ENCODE measurements around the gene KCNAB1. TPM values are rescaled to one million over a fixed set of nuclear protein-coding genes. Genes with fewer than 3 reads are reported as not detected.

The KCNAB1 gene
- total and polyA plus RNA-seq, 4 donors: 8.9 to 45.8 (median 17.8) TPM

GRCh38 chr3:156144060-156144459 is 23.7 kb downstream of the KCNAB1 start:
- ATAC-seq (ENCODE audit: low FRiP score) (no peak), DNase-seq (no peak)
- no peaks in the 10 kb centered on the region for H3K36me3 ChIP-seq (ENCODE audit: control insufficient read depth in 1 of 2, insufficient read depth in 2 of 2, low read length in 1 of 2)
- intact Hi-C loops (cut with DNase I): loop anchor here in 1 of 2 donors (5.0 to 10.0 kb wide), 2 partner anchors 37 to 531 kb away; partner anchors contain the start of gene TIPARP
- H3K27ac ChIP-seq (ENCODE audit: low read depth in 1 of 2, low read length in 2 of 2): peak overlapping the region in 1 of 2 donors; percentile 76
- peaks cover 1 to 13% of the 10 kb centered on the region in 2 donors for H3K4me1 ChIP-seq (ENCODE audit: control insufficient read depth in 1 of 2, insufficient read depth in 2 of 2, low read length in 2 of 2)
- H3K4me3 ChIP-seq (ENCODE audit: low read length in 2 of 2): peak overlapping the region; percentile 47 to 92
- 32 to 39% methylated on average over 2 of the region's 2 CpGs for WGBS, 2 donors
- H3K27me3 ChIP-seq (ENCODE audit: control insufficient read depth in 1 of 2, insufficient read depth in 2 of 2, low read length in 1 of 2): no peaks in the 10 kb centered on the region
- no peaks in the 10 kb centered on the region for H3K9me3 ChIP-seq (ENCODE audit: control insufficient read depth, low read length)

DNA sequence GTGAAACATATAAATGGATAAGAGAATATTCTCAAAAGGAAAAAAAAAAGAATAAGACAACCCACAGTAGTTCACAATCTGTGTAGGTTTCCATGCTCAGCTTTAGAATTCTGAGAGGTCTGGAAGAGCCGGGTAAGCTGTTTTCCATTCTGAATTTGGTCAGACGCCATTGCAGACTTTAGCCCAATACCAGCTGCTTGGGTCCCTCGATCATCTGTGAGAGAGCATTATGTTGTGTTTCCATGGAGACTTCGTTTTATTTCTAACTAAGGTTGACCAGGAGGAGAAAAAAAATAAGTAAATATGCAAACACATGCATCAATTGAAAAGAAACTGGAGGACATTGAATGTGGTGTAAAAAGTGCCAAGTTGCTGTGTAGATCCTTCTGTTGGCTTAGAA is 25.5 kb downstream of the KCNAB1 start:
- no peaks in the 10 kb centered on the region for H3K9me3 ChIP-seq (ENCODE audit: control insufficient read depth, low read length)
- no peaks in the 10 kb centered on the region for H3K36me3 ChIP-seq (ENCODE audit: control insufficient read depth in 1 of 2, insufficient read depth in 2 of 2, low read length in 1 of 2)
- H3K4me3 ChIP-seq (ENCODE audit: low read length in 2 of 2): peak overlapping the region; percentile 47 to 54
- DNase-seq: no peak
- no peak for ATAC-seq (ENCODE audit: low FRiP score)
- intact Hi-C loops (cut with DNase I): loop anchor here in 1 of 2 donors (10.0 kb wide), 1 partner anchor 529 kb away; the partner anchor contains the start of gene TIPARP
- no peaks in the 10 kb centered on the region for H3K27me3 ChIP-seq (ENCODE audit: control insufficient read depth in 1 of 2, insufficient read depth in 2 of 2, low read length in 1 of 2)
- peak overlapping the region in 1 of 2 donors; percentile 53 for H3K27ac ChIP-seq (ENCODE audit: low read depth in 1 of 2, low read length in 2 of 2)
- peaks cover 1 to 18% of the 10 kb centered on the region in 2 donors for H3K4me1 ChIP-seq (ENCODE audit: control insufficient read depth in 1 of 2, insufficient read depth in 2 of 2, low read length in 2 of 2)
- WGBS, 2 donors: 17 to 27% methylated on average over 4 of the region's 4 CpGs

GRCh38 chr3:156148345-156148945 is 28.1 kb downstream of the KCNAB1 start:
- Histone ChIP-seq H3K27ac (ENCODE audit: low read depth in 1 of 2, low read length in 2 of 2) (peak overlapping the region in 1 of 2 donors; percentile 98), H3K4me3 (ENCODE audit: low read length in 2 of 2) (peak overlapping the region in 1 of 2 donors; percentile 16)
- intact Hi-C loops (cut with DNase I): loop anchor here (2.0 to 10.0 kb wide), 2 partner anchors 526 kb away; partner anchors contain the start of gene TIPARP (in 2 of the 2)

DNA sequence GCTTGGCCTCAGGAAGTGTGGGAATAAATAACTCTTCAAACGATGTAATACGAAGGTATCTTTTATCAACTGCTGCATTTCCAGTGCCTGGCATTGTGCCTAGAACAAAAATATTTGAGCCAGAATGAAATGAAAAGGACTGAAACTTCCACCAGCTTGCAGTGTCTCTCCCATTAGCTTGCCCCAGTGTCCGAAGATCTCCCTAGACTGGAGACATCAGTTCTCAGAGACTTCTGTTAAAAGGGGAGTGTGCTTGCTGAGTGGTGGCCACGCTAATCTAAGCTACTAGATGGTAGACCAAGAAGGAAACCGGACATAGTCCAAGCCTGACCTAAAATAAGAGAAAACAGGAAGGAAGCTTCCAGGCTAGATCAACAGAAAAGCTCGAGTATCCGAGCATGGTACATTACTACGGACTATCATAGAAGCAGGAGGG is 28.6 kb downstream of the KCNAB1 start:
- Histone ChIP-seq H3K36me3 (ENCODE audit: control insufficient read depth in 1 of 2, insufficient read depth in 2 of 2, low read length in 1 of 2) (no peaks in the 10 kb centered on the region), H3K27me3 (ENCODE audit: control insufficient read depth in 1 of 2, insufficient read depth in 2 of 2, low read length in 1 of 2) (no peaks in the 10 kb centered on the region), H3K4me1 (ENCODE audit: control insufficient read depth in 1 of 2, insufficient read depth in 2 of 2, low read length in 2 of 2) (peaks cover 5 to 18% of the 10 kb centered on the region in 2 donors), H3K9me3 (ENCODE audit: control insufficient read depth, low read length) (no peaks in the 10 kb centered on the region), H3K4me3 (ENCODE audit: low read length in 2 of 2) (peak overlapping the region; percentile 16 to 26), H3K27ac (ENCODE audit: low read depth in 1 of 2, low read length in 2 of 2) (peak overlapping the region; percentile 83 to 98)
- ATAC-seq (ENCODE audit: low FRiP score): peak; percentile 61
- 0 to 2% methylated on average over 8 of the region's 8 CpGs for WGBS, 2 donors
- intact Hi-C loops (cut with DNase I): loop anchor here (2.0 to 10.0 kb wide), 2 partner anchors 526 kb away; partner anchors contain the start of gene TIPARP (in 2 of the 2)
- DNase-seq: no peak

More at GRCh38 chr3:156148345-156148945, 28.1 kb downstream of the KCNAB1 start:
- peaks cover 5 to 18% of the 10 kb centered on the region in 2 donors for H3K4me1 ChIP-seq (ENCODE audit: control insufficient read depth in 1 of 2, insufficient read depth in 2 of 2, low read length in 2 of 2)
- H3K9me3 ChIP-seq (ENCODE audit: control insufficient read depth, low read length): no peaks in the 10 kb centered on the region
- ATAC-seq (ENCODE audit: low FRiP score) (peak; percentile 43), DNase-seq (no peak)
- no peaks in the 10 kb centered on the region for H3K27me3 ChIP-seq (ENCODE audit: control insufficient read depth in 1 of 2, insufficient read depth in 2 of 2, low read length in 1 of 2)
- no peaks in the 10 kb centered on the region for H3K36me3 ChIP-seq (ENCODE audit: control insufficient read depth in 1 of 2, insufficient read depth in 2 of 2, low read length in 1 of 2)

DNA sequence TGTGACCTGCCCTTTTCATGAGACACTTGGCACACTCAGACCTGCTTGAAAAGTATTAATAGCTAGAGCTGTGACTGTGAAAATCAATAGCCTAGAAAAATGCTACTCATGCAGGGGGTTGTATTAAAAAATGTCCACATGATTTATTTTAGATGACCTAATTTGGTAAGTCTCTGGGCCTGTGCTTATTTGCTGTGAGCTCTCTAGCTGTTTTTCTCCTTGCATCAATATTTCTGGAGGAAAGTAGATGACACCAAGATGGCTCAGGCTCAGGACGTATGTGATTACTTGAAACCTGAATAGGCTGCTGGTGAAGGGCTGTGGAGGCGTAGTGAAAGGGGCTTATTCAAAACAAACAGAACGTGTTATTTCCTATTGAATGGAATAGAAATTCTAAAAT is 29.5 kb downstream of the KCNAB1 start:
- ATAC-seq (ENCODE audit: low FRiP score) (peak; percentile 3), DNase-seq (no peak)
- no peak overlapping the region for H3K4me3 ChIP-seq (ENCODE audit: low read length in 2 of 2)
- H3K4me1 ChIP-seq (ENCODE audit: control insufficient read depth in 1 of 2, insufficient read depth in 2 of 2, low read length in 2 of 2): peaks cover 5 to 18% of the 10 kb centered on the region in 2 donors
- H3K27ac ChIP-seq (ENCODE audit: low read depth in 1 of 2, low read length in 2 of 2): peak overlapping the region; percentile 81 to 98
- 5 to 9% methylated on average over 3 of the region's 3 CpGs for WGBS, 2 donors
- intact Hi-C loops (cut with DNase I): loop anchor here (2.0 to 10.0 kb wide), 6 partner anchors 103 to 935 kb away; partner anchors contain the start of gene TIPARP (in 2 of the 2)
- H3K36me3 ChIP-seq (ENCODE audit: control insufficient read depth in 1 of 2, insufficient read depth in 2 of 2, low read length in 1 of 2): no peaks in the 10 kb centered on the region
- H3K27me3 ChIP-seq (ENCODE audit: control insufficient read depth in 1 of 2, insufficient read depth in 2 of 2, low read length in 1 of 2): no peaks in the 10 kb centered on the region
- no peaks in the 10 kb centered on the region for H3K9me3 ChIP-seq (ENCODE audit: control insufficient read depth, low read length)

GRCh38 chr3:156150434-156151066 is 30.2 kb downstream of the KCNAB1 start:
- H3K27me3 ChIP-seq (ENCODE audit: control insufficient read depth in 1 of 2, insufficient read depth in 2 of 2, low read length in 1 of 2): no peaks in the 10 kb centered on the region
- no peaks in the 10 kb centered on the region for H3K36me3 ChIP-seq (ENCODE audit: control insufficient read depth in 1 of 2, insufficient read depth in 2 of 2, low read length in 1 of 2)
- DNase-seq (no peak), ATAC-seq (ENCODE audit: low FRiP score) (peak; percentile 82)
- peaks cover 5 to 16% of the 10 kb centered on the region in 2 donors for H3K4me1 ChIP-seq (ENCODE audit: control insufficient read depth in 1 of 2, insufficient read depth in 2 of 2, low read length in 2 of 2)
- no peak overlapping the region for H3K4me3 ChIP-seq (ENCODE audit: low read length in 2 of 2)
- H3K27ac ChIP-seq (ENCODE audit: low read depth in 1 of 2, low read length in 2 of 2): peak overlapping the region; percentile 15 to 77
- H3K9me3 ChIP-seq (ENCODE audit: control insufficient read depth, low read length): no peaks in the 10 kb centered on the region
- 9% methylated on average over 8 of the region's 8 CpGs for WGBS, 2 donors
- intact Hi-C loops (cut with DNase I): loop anchor here (1.0 to 10.0 kb wide), 5 partner anchors 103 to 934 kb away; no protein-coding TSS in a partner anchor

DNA sequence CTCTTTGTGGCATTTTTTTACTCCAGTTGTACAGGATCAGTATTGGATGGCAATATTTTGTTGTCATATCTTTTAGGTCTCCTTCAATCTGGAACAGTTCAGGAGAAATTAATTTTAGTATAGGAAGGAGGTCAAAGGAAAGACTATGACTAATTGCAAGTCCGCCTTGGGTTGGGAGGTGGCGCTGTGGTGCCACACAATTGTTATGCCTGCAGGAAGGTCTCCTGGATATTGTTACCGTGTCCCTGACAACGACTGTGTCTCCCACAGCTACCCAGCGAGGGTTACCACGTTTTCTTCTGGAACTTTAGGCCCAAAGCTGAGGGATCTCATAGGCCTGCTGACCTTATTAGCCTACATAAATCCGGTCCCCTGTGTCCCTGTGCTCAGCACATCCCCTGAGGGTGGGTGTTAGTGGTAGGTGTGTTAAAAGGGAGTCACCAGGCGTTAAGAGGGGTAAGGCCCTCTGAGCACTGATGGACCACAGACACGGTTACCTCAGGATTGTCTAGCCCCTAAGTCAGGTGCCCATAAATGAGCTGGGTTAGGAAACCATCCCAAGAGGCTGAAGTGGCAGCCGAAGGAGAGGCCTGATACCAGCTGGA is 31.5 kb downstream of the KCNAB1 start:
- Histone ChIP-seq H3K9me3 (ENCODE audit: control insufficient read depth, low read length) (no peaks in the 10 kb centered on the region), H3K27me3 (ENCODE audit: control insufficient read depth in 1 of 2, insufficient read depth in 2 of 2, low read length in 1 of 2) (no peaks in the 10 kb centered on the region), H3K4me1 (ENCODE audit: control insufficient read depth in 1 of 2, insufficient read depth in 2 of 2, low read length in 2 of 2) (peaks cover 4 to 16% of the 10 kb centered on the region in 2 donors), H3K4me3 (ENCODE audit: low read length in 2 of 2) (no peak overlapping the region), H3K36me3 (ENCODE audit: control insufficient read depth in 1 of 2, insufficient read depth in 2 of 2, low read length in 1 of 2) (no peaks in the 10 kb centered on the region), H3K27ac (ENCODE audit: low read depth in 1 of 2, low read length in 2 of 2) (peak overlapping the region in 1 of 2 donors; percentile 61)
- ATAC-seq (ENCODE audit: low FRiP score): peak; percentile 60
- peak; percentile 81 to 90 for DNase-seq
- WGBS, 2 donors: 33 to 34% methylated on average over 10 of the region's 10 CpGs
- intact Hi-C loops (cut with DNase I): loop anchor here (1.0 to 10.0 kb wide), 7 partner anchors 105 to 933 kb away; no protein-coding TSS in a partner anchor

GRCh38 chr3:156158656-156159295 is 38.4 kb downstream of the KCNAB1 start:
- Histone ChIP-seq H3K27ac (ENCODE audit: low read depth in 1 of 2, low read length in 2 of 2) (no peak overlapping the region), H3K36me3 (ENCODE audit: control insufficient read depth in 1 of 2, insufficient read depth in 2 of 2, low read length in 1 of 2) (no peaks in the 10 kb centered on the region), H3K9me3 (ENCODE audit: control insufficient read depth, low read length) (no peaks in the 10 kb centered on the region), H3K27me3 (ENCODE audit: control insufficient read depth in 1 of 2, insufficient read depth in 2 of 2, low read length in 1 of 2) (no peaks in the 10 kb centered on the region), H3K4me3 (ENCODE audit: low read length in 2 of 2) (no peak overlapping the region), H3K4me1 (ENCODE audit: control insufficient read depth in 1 of 2, insufficient read depth in 2 of 2, low read length in 2 of 2) (peaks cover 2 to 10% of the 10 kb centered on the region in 2 donors)
- DNase-seq (no peak), ATAC-seq (ENCODE audit: low FRiP score) (no peak)
- intact Hi-C loops (cut with DNase I): loop anchor here in 1 of 2 donors (10.0 kb wide), 1 partner anchor 926 kb away; no protein-coding TSS in a partner anchor
- 92 to 94% methylated on average over 3 of the region's 3 CpGs for WGBS, 2 donors

Data from aorta (tissue), 5 donors.